ENCODE data around the gene RAMACL. TPM values are rescaled to one million over a fixed set of nuclear protein-coding genes. Genes with fewer than 3 reads are reported as not detected.
"Not testable (repeated sequence)": the region's sequence is repeated elsewhere in the genome, so short reads cannot be mapped to it uniquely, and the experiment has no call there.

RAMACL gene
- polyA plus RNA-seq, 3 donors, result 0.20 to 3.2 (median 0.26) TPM

- no peak for DNase-seq (ENCODE audit: low read depth in 3 of 3, low spot score in 2 of 3)
Observed at GRCh38 chr6:166539543-166539942, 46.9 kb downstream of the RAMACL start.

GRCh38 chr6:166539011-166539385, 47.5 kb downstream of the RAMACL start:
- not testable (repeated sequence) for DNase-seq (ENCODE audit: low read depth in 3 of 3, low spot score in 2 of 3)

GRCh38 chr6:166538297-166539010, 48.0 kb downstream of the RAMACL start:
- no peak for DNase-seq (ENCODE audit: low read depth in 3 of 3, low spot score in 2 of 3)

GRCh38 chr6:166534658-166535406, 51.6 kb downstream of the RAMACL start:
- DNase-seq (ENCODE audit: low read depth in 3 of 3, low spot score in 2 of 3), result no peak

- DNase-seq (ENCODE audit: low read depth in 3 of 3, low spot score in 2 of 3), result no peak
Observed at GRCh38 chr6:166533205-166533824, 53.2 kb downstream of the RAMACL start.

Other genes with a start within 250 kb of the RAMACL start
- gene SFT2D1, start 244.1 kb downstream of the RAMACL start, polyA plus RNA-seq (ENCODE audit: insufficient read length in 3 of 3), result 10 to 100 TPM; 65.4 to 68.2 (median 68.1) TPM
- 10 to 100 TPM; 73.7 to 84.1 (median 82.6) TPM for gene MPC1, start 203.7 kb downstream of the RAMACL start, polyA plus RNA-seq (ENCODE audit: insufficient read length in 3 of 3)
- gene RPS6KA2, start 40.6 kb upstream of the RAMACL start, polyA plus RNA-seq (ENCODE audit: insufficient read length in 3 of 3), result 10 to 100 TPM; 32.0 to 35.9 (median 35.2) TPM

Measured in right renal cortex interstitium (tissue), 3 donors.